Measurements from ENCODE around the gene ZNF438.
"Not testable (repeated sequence)": the region's sequence is repeated elsewhere in the genome, so short reads cannot be mapped to it uniquely, and the experiment has no call there.

GRCh38 chr10:31056678-31057077 lies 25.0 kb upstream of the ZNF438 start:
- TF ChIP-seq CTCF, EZH2phosphoT487, EZH2 (IDR thresholded peaks at IDR 0.05): not testable (repeated sequence)

Data from neural progenitor cell (in vitro differentiated cells).